HepG2 (cell line): Measurements from ENCODE around the gene SNX2.

Experiments
- NCOA5 ChIP-seq: sonication (generic); formaldehyde crosslinking; IDR thresholded peaks from 2 replicates; pipeline ENCODE4 v1.4.0; 2020; ENCODE audit warnings: missing genetic modification reagents
- RAD51 ChIP-seq: fragments of 450-650 bp; IDR thresholded peaks from 2 replicates; pipeline ENCODE4 v1.6.1; 2016; ENCODE audit warnings: borderline replicate concordance
- ZNF274 ChIP-seq: sonication (generic); formaldehyde crosslinking; IDR thresholded peaks from 2 replicates; pipeline ENCODE4 v1.5.1; 2020; ENCODE audit warnings: mild to moderate bottlenecking, missing genetic modification reagents

GRCh38 chr5:122871661-122872060 lies 96.8 kb downstream of the SNX2 start:
- TF ChIP-seq ZNF274 (CRISPR knock-in tag) (no peak), RAD51 (no peak), NCOA5 (CRISPR knock-in tag) (no peak)
